H9 (cell line): ENCODE data around the gene RAB6B. TPM values are rescaled to one million over a fixed set of nuclear protein-coding genes. Genes with fewer than 3 reads are reported as not detected.

Source experiments
- DNase-seq: peaks from one replicate; pipeline ENCODE4 v3.0.0-alpha.2; 2017
- H2AFZ ChIP-seq: one replicate; pipeline ENCODE4 v1.6.1; 2013; ENCODE audit warnings: mild to moderate bottlenecking, low read length, control low read depth, moderate library complexity
- H2AK5ac ChIP-seq: 2 replicates; pipeline ENCODE4 v1.6.1; 2013; ENCODE audit warnings: low read length, control low read depth, mixed read lengths; ENCODE audit not compliant: insufficient read length
- H2BK120ac ChIP-seq: one replicate; pipeline ENCODE4 v1.6.1; 2013; ENCODE audit warnings: low read depth, mild to moderate bottlenecking, low read length, control low read depth, inconsistent platforms; ENCODE audit not compliant: poor library complexity, severe bottlenecking
- H2BK12ac ChIP-seq: 2 replicates; pipeline ENCODE4 v1.6.1; 2013; ENCODE audit warnings: low read length, control low read depth, mixed read lengths, low read depth; ENCODE audit not compliant: insufficient read length
- H2BK15ac ChIP-seq: 2 replicates; pipeline ENCODE4 v1.6.1; 2013; ENCODE audit warnings: low read depth, low read length, control low read depth
- H2BK20ac ChIP-seq: one replicate; pipeline ENCODE4 v1.6.1; 2013; ENCODE audit warnings: low read depth, mild to moderate bottlenecking, low read length, control low read depth, inconsistent platforms; ENCODE audit not compliant: poor library complexity, severe bottlenecking
- H2BK5ac ChIP-seq: 2 replicates; pipeline ENCODE4 v1.6.1; 2013; ENCODE audit warnings: low read length, control low read depth, mixed read lengths; ENCODE audit not compliant: insufficient read length
- H3K14ac ChIP-seq: 2 replicates; pipeline ENCODE4 v1.6.1; 2013; ENCODE audit warnings: low read length, control low read depth; ENCODE audit not compliant: insufficient read depth
- H3K18ac ChIP-seq: 2 replicates; pipeline ENCODE4 v1.6.1; 2013; ENCODE audit warnings: low read depth, mild to moderate bottlenecking, mixed read lengths, low read length, control low read depth; ENCODE audit not compliant: insufficient read length
- H3K23ac ChIP-seq: 2 replicates; pipeline ENCODE4 v1.6.1; 2013; ENCODE audit warnings: low read length, control low read depth, mixed read lengths, low read depth; ENCODE audit not compliant: insufficient read length
- H3K23me2 ChIP-seq: 2 replicates; pipeline ENCODE4 v1.6.1; 2013; ENCODE audit warnings: low read depth, mild to moderate bottlenecking, mixed read lengths, low read length, control low read depth; ENCODE audit not compliant: insufficient read length, poor library complexity, severe bottlenecking
- H3K27ac ChIP-seq: 2 replicates; pipeline ENCODE4 v1.5.1; 2013; ENCODE audit warnings: low read length, control low read depth, mixed read lengths, low read depth; ENCODE audit not compliant: insufficient read length
- H3K27me3 ChIP-seq: 2 replicates; pipeline ENCODE4 v1.6.1; 2013; ENCODE audit warnings: low read length, control low read depth, inconsistent platforms; ENCODE audit not compliant: insufficient read depth
- H3K4ac ChIP-seq: 2 replicates; pipeline ENCODE4 v1.6.1; 2013; ENCODE audit warnings: low read depth, mild to moderate bottlenecking, control low read depth, inconsistent platforms, low read length, moderate library complexity
- H3K4me1 ChIP-seq: 2 replicates; pipeline ENCODE4 v1.6.1; 2013; ENCODE audit warnings: low read length, control low read depth, inconsistent platforms; ENCODE audit not compliant: insufficient read depth
- H3K4me2 ChIP-seq: 2 replicates; pipeline ENCODE4 v1.6.1; 2013; ENCODE audit warnings: low read length, control low read depth, mixed read lengths; ENCODE audit not compliant: insufficient read length, insufficient read depth
- H3K56ac ChIP-seq: 2 replicates; pipeline ENCODE4 v1.6.1; 2013; ENCODE audit warnings: low read depth, mild to moderate bottlenecking, mixed read lengths, low read length, control low read depth; ENCODE audit not compliant: insufficient read length
- H3K79me1 ChIP-seq: 2 replicates; pipeline ENCODE4 v1.6.1; 2013; ENCODE audit warnings: low read depth, mild to moderate bottlenecking, moderate library complexity, low read length, control low read depth, inconsistent platforms; ENCODE audit not compliant: insufficient read depth, poor library complexity, severe bottlenecking
- H3K79me2 ChIP-seq: 2 replicates; pipeline ENCODE4 v1.6.1; 2013; ENCODE audit warnings: low read length, control low read depth, inconsistent platforms; ENCODE audit not compliant: insufficient read depth
- H3K9ac ChIP-seq: 2 replicates; pipeline ENCODE4 v1.6.1; 2013; ENCODE audit warnings: low read length, control low read depth, mixed read lengths; ENCODE audit not compliant: insufficient read length; ENCODE audit errors: extremely low read depth
- H3K9me3 ChIP-seq: one replicate; pipeline ENCODE4 v1.6.1; 2013; ENCODE audit warnings: low read depth, low read length, inconsistent platforms; ENCODE audit not compliant: control insufficient read depth
- H3T11ph ChIP-seq: one replicate; pipeline ENCODE4 v1.6.1; 2013; ENCODE audit warnings: mild to moderate bottlenecking, low read length, control low read depth, inconsistent platforms
- H4K20me1 ChIP-seq: one replicate; pipeline ENCODE4 v1.6.1; 2013; ENCODE audit not compliant: control insufficient read depth, insufficient read length, insufficient read depth
- H4K5ac ChIP-seq: 2 replicates; pipeline ENCODE4 v1.6.1; 2013; ENCODE audit warnings: low read depth, mild to moderate bottlenecking, mixed read lengths, low read length, control low read depth; ENCODE audit not compliant: insufficient read length
- H4K8ac ChIP-seq: replicated peaks from 2 replicates; pipeline ENCODE4 v1.6.1; 2013; ENCODE audit warnings: low read length, control low read depth, mixed read lengths, low read depth; ENCODE audit not compliant: insufficient read length
- H4K91ac ChIP-seq: 2 replicates; pipeline ENCODE4 v1.6.1; 2013; ENCODE audit warnings: low read depth, mild to moderate bottlenecking, moderate library complexity, mixed read lengths, low read length, control low read depth; ENCODE audit not compliant: insufficient read length
- H3K27ac Mint-ChIP-seq, 3 experiments: 2 replicates in 2 of 3; 3 replicates in 1 of 3; pipeline ENCODE4 v1.8.0; 2020 to 2021; ENCODE audit warnings: mixed read lengths in 3 of 3, mild to moderate bottlenecking in 1 of 3, moderate library complexity in 1 of 3
- H3K27me3 Mint-ChIP-seq: 2 replicates; pipeline ENCODE4 v1.8.0; 2021; ENCODE audit warnings: low read depth, mild to moderate bottlenecking, moderate library complexity, mixed read lengths
- H3K36me3 Mint-ChIP-seq, 3 experiments: 2 replicates in 2 of 3; 3 replicates in 1 of 3; pipeline ENCODE4 v1.8.0; 2020 to 2021; ENCODE audit warnings: low read depth in 3 of 3, mixed read lengths in 3 of 3; ENCODE audit not compliant: insufficient read depth in 1 of 3
- H3K4me1 Mint-ChIP-seq, 2 experiments: 2 replicates each; pipeline ENCODE4 v1.8.0; 2020; ENCODE audit warnings: mixed read lengths in 2 of 2
- H3K4me3 Mint-ChIP-seq, 2 experiments: 2 replicates in 1 of 2; 3 replicates in 1 of 2; pipeline ENCODE4 v1.8.0; 2020 to 2021; ENCODE audit warnings: mild to moderate bottlenecking in 2 of 2, mixed read lengths in 2 of 2, moderate library complexity in 1 of 2
- H3K9me3 Mint-ChIP-seq, 2 experiments: 2 replicates in 1 of 2; 3 replicates in 1 of 2; pipeline ENCODE4 v1.8.0; 2020; ENCODE audit warnings: mild to moderate bottlenecking in 2 of 2, mixed read lengths in 2 of 2, moderate library complexity in 1 of 2
- WGBS: extraction: QIAGEN DNeasy Blood & Tissue Kit; methylation state at CpG from one replicate; pipeline ENCODE4 v1.1.7; 2013; ENCODE audit warnings: missing lambda C conversion rate, low lambda C conversion rate, mixed read lengths; ENCODE audit not compliant: insufficient read length; ENCODE audit errors: extremely low coverage; 5-methylcytosine and 5-hydroxymethylcytosine counted together
- total RNA-seq: library from RNA; stranded (reverse); gene quantifications from 2 replicates; pipeline ENCODE4 v1.2.1, GENCODE V29; 2021
- TF ChIP-seq, protein P1 (sequence below): fragments of 200-600 bp; sonication (generic); conservative IDR thresholded peaks from 3 replicates; pipeline ENCODE4 v1.8.0; 2021; ENCODE audit warnings: antibody characterized with exemption, mild to moderate bottlenecking

RAB6B gene
- total RNA-seq, 1 experiment from 2014 or later = 12.3 TPM

- no peak overlapping the region for H3K4me2 ChIP-seq
These were observed 49.1 kb upstream of the RAB6B start for GRCh38 chr3:133944641-133945380.

More at GRCh38 chr3:133944641-133945380, 49.1 kb upstream of the RAB6B start:
- no peaks in the 10 kb centered on the region; a peak in 1 of 5 replicates for H3K9me3 Mint-ChIP-seq
- H2BK20ac ChIP-seq = no peak overlapping the region
- no peak overlapping the region; a peak in 1 of 7 replicates for H3K27ac Mint-ChIP-seq
- H4K5ac ChIP-seq = no peak overlapping the region
- H3K27me3 Mint-ChIP-seq = peaks cover 38% of the 10 kb centered on the region
- no peak overlapping the region for H3K9ac ChIP-seq
- H3K79me1 ChIP-seq = no peaks in the 10 kb centered on the region
- no CpG with 5 or more reads among the region's 13 CpGs for WGBS
- no peak overlapping the region for H3K56ac ChIP-seq
- H3K27ac ChIP-seq = no peak overlapping the region
- no peak overlapping the region for H4K91ac ChIP-seq
- no peaks in the 10 kb centered on the region for H3K23me2 ChIP-seq
- H3K4me1 ChIP-seq = peaks cover 12% of the 10 kb centered on the region
- no peaks in the 10 kb centered on the region for H4K20me1 ChIP-seq
- H3K4ac ChIP-seq = no peak overlapping the region
- no peak overlapping the region for H3K14ac ChIP-seq
- TF ChIP-seq, protein P1, sequence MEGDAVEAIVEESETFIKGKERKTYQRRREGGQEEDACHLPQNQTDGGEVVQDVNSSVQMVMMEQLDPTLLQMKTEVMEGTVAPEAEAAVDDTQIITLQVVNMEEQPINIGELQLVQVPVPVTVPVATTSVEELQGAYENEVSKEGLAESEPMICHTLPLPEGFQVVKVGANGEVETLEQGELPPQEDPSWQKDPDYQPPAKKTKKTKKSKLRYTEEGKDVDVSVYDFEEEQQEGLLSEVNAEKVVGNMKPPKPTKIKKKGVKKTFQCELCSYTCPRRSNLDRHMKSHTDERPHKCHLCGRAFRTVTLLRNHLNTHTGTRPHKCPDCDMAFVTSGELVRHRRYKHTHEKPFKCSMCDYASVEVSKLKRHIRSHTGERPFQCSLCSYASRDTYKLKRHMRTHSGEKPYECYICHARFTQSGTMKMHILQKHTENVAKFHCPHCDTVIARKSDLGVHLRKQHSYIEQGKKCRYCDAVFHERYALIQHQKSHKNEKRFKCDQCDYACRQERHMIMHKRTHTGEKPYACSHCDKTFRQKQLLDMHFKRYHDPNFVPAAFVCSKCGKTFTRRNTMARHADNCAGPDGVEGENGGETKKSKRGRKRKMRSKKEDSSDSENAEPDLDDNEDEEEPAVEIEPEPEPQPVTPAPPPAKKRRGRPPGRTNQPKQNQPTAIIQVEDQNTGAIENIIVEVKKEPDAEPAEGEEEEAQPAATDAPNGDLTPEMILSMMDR = no peak
- H2AFZ ChIP-seq = no peak overlapping the region
- no peak overlapping the region for H2BK120ac ChIP-seq
- H2BK12ac ChIP-seq = no peak overlapping the region
- H3K79me2 ChIP-seq = no peaks in the 10 kb centered on the region
- DNase-seq = no peak
- H3K36me3 Mint-ChIP-seq = no peaks in the 10 kb centered on the region; a peak in 2 of 7 replicates
- H3K23ac ChIP-seq = no peak overlapping the region
- no peaks in the 10 kb centered on the region for H3K27me3 ChIP-seq
- no peak overlapping the region for H3K18ac ChIP-seq
- no peak overlapping the region for H2BK5ac ChIP-seq
- H4K8ac ChIP-seq = no peak overlapping the region
- H3K4me1 Mint-ChIP-seq = peaks cover 31% of the 10 kb centered on the region in 2 experiments
- no peak overlapping the region for H2AK5ac ChIP-seq
- H3T11ph ChIP-seq = no peak overlapping the region
- no peak overlapping the region for H3K4me3 Mint-ChIP-seq
- H2BK15ac ChIP-seq = no peak overlapping the region
- no peaks in the 10 kb centered on the region for H3K9me3 ChIP-seq
